ENCODE data around the gene IFITM2.
"Not testable (repeated sequence)": the region's sequence is repeated elsewhere in the genome, so short reads cannot be mapped to it uniquely, and the experiment has no call there.

DNA sequence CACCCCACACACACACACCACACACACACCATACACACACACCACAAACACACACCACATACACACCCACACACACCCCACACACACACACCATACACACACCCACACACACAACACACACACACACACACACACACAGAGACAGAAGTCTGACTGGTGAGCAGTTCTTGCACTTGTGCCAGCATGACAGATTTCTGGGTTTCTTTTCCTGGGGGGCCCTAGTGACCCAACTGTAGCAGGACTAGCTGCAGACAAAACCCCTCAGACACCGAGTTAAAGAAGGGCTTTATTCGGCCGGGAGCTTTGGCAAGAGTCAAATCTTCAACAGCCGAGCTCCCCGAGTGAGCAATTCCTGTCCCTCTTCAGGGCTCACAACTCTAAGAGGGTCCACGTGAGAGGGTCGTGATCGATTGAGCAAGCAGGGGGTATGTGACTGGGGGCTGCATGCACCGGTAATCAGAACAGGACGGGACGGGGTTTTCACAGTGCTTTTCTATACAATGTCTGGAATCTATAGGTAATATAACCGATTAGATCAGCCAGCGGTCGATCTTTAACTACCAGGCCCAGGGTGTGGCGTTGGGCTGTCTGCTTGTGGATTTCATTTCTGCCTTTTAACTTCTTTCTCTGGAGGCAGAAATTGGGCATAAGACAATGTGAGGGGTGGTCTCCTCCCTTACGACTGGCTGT is 42.6 kb downstream of the IFITM2 start:
- TF ChIP-seq, protein P1, sequence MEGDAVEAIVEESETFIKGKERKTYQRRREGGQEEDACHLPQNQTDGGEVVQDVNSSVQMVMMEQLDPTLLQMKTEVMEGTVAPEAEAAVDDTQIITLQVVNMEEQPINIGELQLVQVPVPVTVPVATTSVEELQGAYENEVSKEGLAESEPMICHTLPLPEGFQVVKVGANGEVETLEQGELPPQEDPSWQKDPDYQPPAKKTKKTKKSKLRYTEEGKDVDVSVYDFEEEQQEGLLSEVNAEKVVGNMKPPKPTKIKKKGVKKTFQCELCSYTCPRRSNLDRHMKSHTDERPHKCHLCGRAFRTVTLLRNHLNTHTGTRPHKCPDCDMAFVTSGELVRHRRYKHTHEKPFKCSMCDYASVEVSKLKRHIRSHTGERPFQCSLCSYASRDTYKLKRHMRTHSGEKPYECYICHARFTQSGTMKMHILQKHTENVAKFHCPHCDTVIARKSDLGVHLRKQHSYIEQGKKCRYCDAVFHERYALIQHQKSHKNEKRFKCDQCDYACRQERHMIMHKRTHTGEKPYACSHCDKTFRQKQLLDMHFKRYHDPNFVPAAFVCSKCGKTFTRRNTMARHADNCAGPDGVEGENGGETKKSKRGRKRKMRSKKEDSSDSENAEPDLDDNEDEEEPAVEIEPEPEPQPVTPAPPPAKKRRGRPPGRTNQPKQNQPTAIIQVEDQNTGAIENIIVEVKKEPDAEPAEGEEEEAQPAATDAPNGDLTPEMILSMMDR (IDR thresholded peaks at IDR 0.05): not testable (repeated sequence)
- TF ChIP-seq POLR2A, POLR2AphosphoS5 (IDR thresholded peaks at IDR 0.05): not testable (repeated sequence)
